ENCODE data around the gene ANKRD40. TPM values are rescaled to one million over a fixed set of nuclear protein-coding genes. Genes with fewer than 3 reads are reported as not detected.
"Not testable (repeated sequence)": the region's sequence is repeated elsewhere in the genome, so short reads cannot be mapped to it uniquely, and the experiment has no call there.

Gene ANKRD40
- total RNA-seq: 31.4 TPM

GRCh38 chr17:50707289-50708049, at the start of gene ANKRD40:
Gene ANKRD40 (minus strand): TSS chr17:50707914. CDS start chr17:50707654, 260 bp downstream.
- DNase-seq: peak; percentile 85

GRCh38 chr17:50754521-50754920, 46.8 kb upstream of the ANKRD40 start:
- DNase-seq: no peak

- no peak for DNase-seq
These were observed 41.5 kb upstream of the ANKRD40 start for GRCh38 chr17:50749245-50749644.

- no peak for DNase-seq
These were observed 37.9 kb upstream of the ANKRD40 start for GRCh38 chr17:50745631-50746030.

GRCh38 chr17:50739098-50739497, 31.4 kb upstream of the ANKRD40 start:
- no peak for DNase-seq

- DNase-seq: no peak
These were observed 29.5 kb upstream of the ANKRD40 start for GRCh38 chr17:50737118-50737698.

GRCh38 chr17:50735287-50735686, 27.6 kb upstream of the ANKRD40 start:
- no peak for DNase-seq

GRCh38 chr17:50731575-50732460, 24.1 kb upstream of the ANKRD40 start:
- DNase-seq: no peak

- no peak for DNase-seq
These were observed 21.4 kb upstream of the ANKRD40 start for GRCh38 chr17:50728881-50729765.

- DNase-seq: no peak
These were observed 20.4 kb upstream of the ANKRD40 start for GRCh38 chr17:50728112-50728429.

GRCh38 chr17:50725769-50726655, 18.3 kb upstream of the ANKRD40 start:
- DNase-seq: no peak

- DNase-seq: not testable (repeated sequence)
These were observed 16.9 kb upstream of the ANKRD40 start for GRCh38 chr17:50724622-50725021.

- DNase-seq: no peak
These were observed 15.0 kb upstream of the ANKRD40 start for GRCh38 chr17:50722746-50723145.

- no peak for DNase-seq
These were observed 13.7 kb upstream of the ANKRD40 start for GRCh38 chr17:50721194-50722010.

- DNase-seq: no peak
These were observed 12.4 kb upstream of the ANKRD40 start for GRCh38 chr17:50719924-50720794.

GRCh38 chr17:50719144-50719923, 11.6 kb upstream of the ANKRD40 start, which contains the start of gene LUC7L3:
Gene LUC7L3 (plus strand): TSS chr17:50719603. CDS start chr17:50719733, 130 bp downstream.
- DNase-seq: peak; percentile 88

- DNase-seq: no peak
These were observed 7.8 kb upstream of the ANKRD40 start for GRCh38 chr17:50715471-50715870.

GRCh38 chr17:50712641-50713040, 4.9 kb upstream of the ANKRD40 start:
- DNase-seq: no peak
